Lower lobe of right lung (tissue), 2 donors: Measurements from ENCODE around the gene ICAM2. TPM values are rescaled to one million over a fixed set of nuclear protein-coding genes. Genes with fewer than 3 reads are reported as not detected.
"Not testable (repeated sequence)": the region's sequence is repeated elsewhere in the genome, so short reads cannot be mapped to it uniquely, and the experiment has no call there.

ENCODE experiments used
- ATAC-seq, 2 donors: fragments of 200-7000 bp; cut with Tn5 transposase; one replicate each; pipeline ENCODE4 v1.9.1; 2020 to 2022; ENCODE audit warnings: mild to moderate bottlenecking in 2 of 2, moderate library complexity in 2 of 2
- DNase-seq: peaks from one replicate; pipeline ENCODE4 v3.0.0-alpha.2; 2020
- H3K27ac ChIP-seq: fragments of 200-600 bp; one replicate; pipeline ENCODE4 v1.8.0; 2022
- H3K27me3 ChIP-seq: fragments of 200-600 bp; one replicate; pipeline ENCODE4 v1.8.0; 2022; ENCODE audit warnings: low read depth
- H3K36me3 ChIP-seq: fragments of 200-600 bp; one replicate; pipeline ENCODE4 v1.8.0; 2022; ENCODE audit warnings: mild to moderate bottlenecking
- H3K4me1 ChIP-seq: fragments of 200-600 bp; one replicate; pipeline ENCODE4 v1.8.0; 2022
- H3K4me3 ChIP-seq: fragments of 200-600 bp; one replicate; pipeline ENCODE4 v1.8.0; 2022; ENCODE audit warnings: mild to moderate bottlenecking
- H3K9me3 ChIP-seq: fragments of 200-600 bp; one replicate; pipeline ENCODE4 v1.8.0; 2022
- CTCF ChIP-seq: fragments of 200-600 bp; IDR thresholded peaks from one replicate; pipeline ENCODE4 v1.8.0; 2022; ENCODE audit warnings: antibody characterized with exemption, mild to moderate bottlenecking
- intact Hi-C: fragments of 100-400 bp; cut with DNase I; formaldehyde crosslinking; loops from one replicate; pipeline ENCODE4 v1.11.0; 2022
- total RNA-seq: library from RNA; stranded (reverse); fragmentation: NEBNext Ultra II Directional; extraction: Animal tissue kit (Norgen Biotek cat#: 25700); gene quantifications from one replicate; pipeline ENCODE4 v1.2.1, GENCODE V29; 2021
- donor health status: DM: no; HTN: yes; CAD: no; lungs with severe emphysema.

ICAM2 gene
- total RNA-seq, 1 donor from 2014 or later, result 69.2 TPM

- Histone ChIP-seq H3K9me3 (no peaks in the 10 kb centered on the region), H3K36me3 (no peaks in the 10 kb centered on the region), H3K27me3 (no peaks in the 10 kb centered on the region), H3K27ac (no peak overlapping the region), H3K4me1 (peaks cover 20% of the 10 kb centered on the region), H3K4me3 (no peak overlapping the region)
- intact Hi-C loops, result loop anchor here (10.0 kb wide), 1 partner anchor 106 kb away; the partner anchor contains the start of gene ERN1
- ATAC-seq (peak; percentile 48 to 67), DNase-seq (peak; percentile 68)
- peak; percentile 80 for TF ChIP-seq CTCF
Observed at GRCh38 chr17:64028874-64029464, 8.5 kb upstream of the ICAM2 start.

DNA sequence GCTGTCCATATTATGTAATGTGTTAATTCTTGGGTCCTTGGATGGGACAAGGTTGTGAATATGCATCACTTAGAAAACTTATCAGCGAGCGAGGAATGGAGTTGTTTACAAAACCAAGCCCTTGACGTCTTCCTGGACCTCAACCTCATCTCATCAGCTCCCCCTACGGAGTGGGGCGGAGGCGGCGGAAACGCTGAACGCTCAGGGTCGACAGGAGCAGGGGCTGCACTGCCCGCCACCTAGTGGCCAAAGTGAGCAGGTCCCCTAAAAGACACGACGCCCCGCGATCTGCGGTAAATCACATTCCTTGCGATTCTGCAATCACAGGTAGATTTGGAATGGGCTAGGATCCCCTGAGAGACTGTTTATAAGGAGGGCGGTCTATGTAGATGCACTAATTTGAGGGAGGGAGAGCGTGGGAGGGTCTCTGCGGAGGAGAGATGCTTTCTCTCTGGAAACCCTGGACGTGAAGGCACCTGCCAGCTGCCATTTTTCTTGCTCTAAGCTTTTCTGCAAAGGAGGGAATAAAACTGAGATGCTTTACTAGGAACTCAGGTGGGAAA lies 5.4 kb upstream of the ICAM2 start:
- Histone ChIP-seq H3K4me3 (no peak overlapping the region), H3K27ac (peak overlapping the region; percentile 63), H3K36me3 (no peaks in the 10 kb centered on the region), H3K4me1 (peaks cover 28% of the 10 kb centered on the region), H3K9me3 (no peaks in the 10 kb centered on the region), H3K27me3 (no peaks in the 10 kb centered on the region)
- DNase-seq, result peak; percentile 90
- peak; percentile 83 to 92 for ATAC-seq
- peak; percentile 92 for TF ChIP-seq CTCF
- intact Hi-C loops, result loop anchor here (10.0 kb wide), 1 partner anchor 109 kb away; the partner anchor contains the start of gene ERN1

DNA sequence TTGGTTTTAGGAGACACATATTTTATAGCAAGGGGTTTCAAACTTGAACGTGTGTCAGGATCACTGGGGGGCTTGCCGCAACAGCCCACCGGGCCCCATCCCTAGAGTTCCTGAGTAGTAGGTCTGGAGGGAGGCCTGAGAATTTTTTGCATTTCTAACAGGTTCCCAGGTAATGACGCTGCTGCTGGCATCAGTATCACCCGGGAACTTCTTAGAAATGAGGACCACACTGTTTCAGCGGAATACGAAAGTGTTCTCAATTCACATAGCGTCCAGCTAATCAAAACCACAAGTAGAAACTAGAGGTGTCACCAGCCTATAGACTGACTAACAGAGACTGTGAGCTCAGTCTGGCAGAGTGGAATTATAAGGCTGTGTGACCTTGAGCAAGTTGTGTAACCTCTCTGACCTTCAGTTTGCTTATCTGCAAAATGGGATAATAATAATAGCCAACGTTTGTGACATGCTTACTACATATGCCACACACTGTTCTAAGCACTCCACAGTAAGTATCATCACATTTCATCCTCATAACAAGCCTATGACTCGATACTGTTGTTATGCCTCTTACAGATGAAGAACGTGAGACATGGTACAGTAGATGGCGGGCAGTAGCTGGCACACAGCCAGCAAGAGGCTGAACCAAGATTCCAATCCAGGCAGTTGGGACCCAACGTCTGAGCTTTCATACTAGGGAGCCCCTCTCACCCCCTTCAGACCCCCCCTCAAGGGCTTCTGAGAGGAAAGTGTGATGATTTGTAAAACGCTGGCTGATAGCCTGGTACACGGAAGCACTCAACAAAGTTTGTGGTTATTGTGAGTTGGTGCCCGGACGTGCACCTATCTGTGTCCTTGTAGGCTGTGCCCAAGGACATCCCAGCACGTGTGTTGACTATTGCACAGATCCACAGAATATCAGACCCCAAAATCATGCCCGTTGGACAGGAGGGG lies 4.6 kb upstream of the ICAM2 start:
- ATAC-seq (peak; percentile 15 to 39), DNase-seq (no peak)
- TF ChIP-seq CTCF, result no peak
- H3K4me1 ChIP-seq, result peaks cover 28% of the 10 kb centered on the region
- no peaks in the 10 kb centered on the region for H3K36me3 ChIP-seq
- H3K27me3 ChIP-seq, result no peaks in the 10 kb centered on the region
- H3K9me3 ChIP-seq, result no peaks in the 10 kb centered on the region
- intact Hi-C loops, result loop anchor here (10.0 kb wide), 1 partner anchor 110 kb away; the partner anchor contains the start of gene ERN1
- peak overlapping the region; percentile 63 for H3K27ac ChIP-seq
- no peak overlapping the region for H3K4me3 ChIP-seq

DNA sequence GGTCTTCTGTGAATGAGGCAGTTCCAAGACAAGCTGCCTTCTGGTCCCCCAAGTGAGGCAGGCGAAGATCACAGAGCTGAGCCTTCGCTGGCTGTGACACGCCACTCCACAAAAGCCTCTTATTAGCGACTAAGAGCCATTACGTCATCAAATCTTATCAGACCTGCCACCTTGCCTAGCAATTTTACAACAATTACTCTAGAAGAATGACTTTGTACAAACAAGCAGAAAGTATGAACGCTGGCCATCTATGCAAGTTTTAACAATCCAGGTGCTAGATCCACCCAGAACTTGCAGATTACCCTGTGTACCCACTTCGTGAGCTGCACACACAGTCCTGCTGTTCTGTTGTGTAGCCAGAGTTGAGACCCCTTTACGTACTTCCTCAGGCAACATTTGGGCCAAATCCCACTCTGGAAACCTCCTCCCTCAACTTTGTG lies 3.8 kb upstream of the ICAM2 start:
- peak overlapping the region; percentile 63 for H3K27ac ChIP-seq
- H3K27me3 ChIP-seq, result no peaks in the 10 kb centered on the region
- intact Hi-C loops, result loop anchor here (10.0 kb wide), 1 partner anchor 111 kb away; the partner anchor contains the start of gene ERN1
- peak in 1 of 2 donors; percentile 57 for ATAC-seq
- no peak for TF ChIP-seq CTCF
- no peak for DNase-seq
- no peak overlapping the region for H3K4me3 ChIP-seq
- H3K9me3 ChIP-seq, result no peaks in the 10 kb centered on the region
- H3K36me3 ChIP-seq, result no peaks in the 10 kb centered on the region
- peaks cover 35% of the 10 kb centered on the region for H3K4me1 ChIP-seq

GRCh38 chr17:64022611-64023063 lies 2.2 kb upstream of the ICAM2 start:
- DNase-seq (no peak), ATAC-seq (no peak)
- TF ChIP-seq CTCF, result no peak
- Histone ChIP-seq H3K9me3 (no peaks in the 10 kb centered on the region), H3K4me1 (peaks cover 42% of the 10 kb centered on the region), H3K4me3 (no peak overlapping the region), H3K36me3 (no peaks in the 10 kb centered on the region), H3K27ac (no peak overlapping the region), H3K27me3 (no peaks in the 10 kb centered on the region)
- intact Hi-C loops, result loop anchor here (10.0 kb wide), 1 partner anchor 112 kb away; the partner anchor contains the start of gene ERN1

DNA sequence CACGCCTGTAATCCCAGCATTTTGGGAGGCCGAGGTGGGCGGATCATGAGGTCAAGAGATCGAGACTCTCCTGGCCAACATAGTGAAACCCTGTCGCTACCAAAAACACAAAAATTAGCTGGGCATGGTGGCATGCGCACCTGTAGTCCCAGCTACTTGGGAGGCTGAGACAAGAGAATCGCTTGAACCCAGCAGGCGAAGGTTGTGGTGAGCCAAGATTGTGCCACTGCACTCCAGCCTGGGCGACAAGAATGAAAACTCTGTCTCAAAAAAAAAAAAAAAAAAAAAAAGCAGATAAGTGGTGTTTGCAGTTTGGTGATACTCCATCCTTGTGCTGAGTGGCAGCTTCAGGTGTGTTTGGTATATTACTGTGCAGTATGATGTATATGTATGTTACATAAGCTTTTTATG lies 877 bp downstream of the ICAM2 start:
- intact Hi-C loops, ATAC-seq, H3K9me3 ChIP-seq, H3K36me3 ChIP-seq, H3K27me3 ChIP-seq, DNase-seq: not testable (repeated sequence)
- H3K4me3 ChIP-seq, result peak overlapping the region; percentile 64
- H3K4me1 ChIP-seq, result peaks cover 52% of the 10 kb centered on the region
- peak overlapping the region; percentile 84 for H3K27ac ChIP-seq
